Caki2 (cell line): ENCODE measurements around the gene NFATC1. TPM values are rescaled to one million over a fixed set of nuclear protein-coding genes. Genes with fewer than 3 reads are reported as not detected.

ENCODE experiments used
- DNase-seq: peaks from one replicate; pipeline ENCODE4 v3.0.0-alpha.2; 2015; ENCODE audit warnings: low read depth
- in situ Hi-C: cut with HindIII; loops from 2 replicates; pipeline ENCODE4 v1.10.0; 2016; ENCODE audit warnings: low sequenced_read_pairs, low pct_unique_long_range_greater_than_20kb, mixed read lengths
- total RNA-seq: library from RNA; depleted of rRNA; stranded (reverse); fragments of >200 nt; shearing (Covaris generic); gene quantifications from 2 replicates; pipeline ENCODE4 v1.2.3, GENCODE V29; 2014; ENCODE audit warnings: low replicate concordance

Gene NFATC1
- total RNA-seq, 1 experiment from 2014 or later: 8.3 TPM

DNA sequence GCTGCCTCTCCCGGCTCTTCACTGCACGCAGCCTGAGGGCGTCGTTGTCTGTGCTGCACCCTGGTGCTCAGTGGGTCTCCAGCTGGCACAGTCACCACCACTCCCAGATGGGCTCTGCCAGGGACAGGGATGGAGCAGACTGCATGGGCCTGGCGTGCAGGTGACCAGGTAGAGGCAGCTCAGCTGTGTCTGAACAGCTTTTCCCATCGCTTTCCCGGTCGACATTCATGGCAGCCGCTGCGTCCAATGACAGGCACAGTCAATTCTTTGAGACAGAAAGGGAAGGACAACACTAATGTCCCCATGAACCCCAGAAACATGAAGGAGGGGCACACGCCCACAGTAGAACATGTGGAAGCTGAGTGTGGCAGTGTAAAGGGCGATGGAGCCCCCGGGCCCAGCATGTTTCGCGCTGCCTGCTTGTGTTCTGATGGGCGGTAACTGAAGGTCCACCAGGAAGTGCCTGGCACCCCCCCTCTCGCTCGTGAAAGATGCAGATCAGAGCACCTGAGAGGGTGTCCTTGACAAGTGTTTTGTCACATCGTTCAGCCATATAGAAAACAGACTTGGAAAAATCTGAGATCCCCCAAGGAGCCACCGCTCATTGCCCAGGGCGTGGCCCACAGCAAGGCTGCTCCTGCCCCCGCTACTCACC, 122.4 kb downstream of the NFATC1 start:
- DNase-seq: no peak
- in situ Hi-C loops: no loop called here

DNA sequence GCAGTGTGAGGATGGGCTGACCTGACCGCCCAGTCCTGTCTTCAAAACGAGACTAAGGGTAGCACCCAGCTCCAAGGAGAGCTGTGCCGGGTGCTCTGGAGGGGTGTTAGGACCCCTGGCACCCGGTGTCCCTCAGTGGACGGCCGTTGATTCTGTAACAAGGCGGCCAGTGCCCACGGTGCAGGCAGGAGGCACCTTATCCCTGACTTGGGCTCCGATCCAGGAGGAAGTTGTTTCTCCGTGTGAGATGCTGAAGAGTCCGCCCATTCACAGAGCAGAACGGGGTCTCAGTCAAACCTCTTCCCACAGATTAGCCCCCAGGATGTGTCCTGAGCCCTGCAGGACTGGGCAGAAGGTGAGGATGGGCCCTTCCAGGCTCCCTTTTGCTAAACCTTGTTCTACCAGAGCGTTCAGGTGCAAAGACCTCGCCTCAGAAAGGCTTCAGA, 123.0 kb downstream of the NFATC1 start:
- in situ Hi-C loops: no loop called here

DNA sequence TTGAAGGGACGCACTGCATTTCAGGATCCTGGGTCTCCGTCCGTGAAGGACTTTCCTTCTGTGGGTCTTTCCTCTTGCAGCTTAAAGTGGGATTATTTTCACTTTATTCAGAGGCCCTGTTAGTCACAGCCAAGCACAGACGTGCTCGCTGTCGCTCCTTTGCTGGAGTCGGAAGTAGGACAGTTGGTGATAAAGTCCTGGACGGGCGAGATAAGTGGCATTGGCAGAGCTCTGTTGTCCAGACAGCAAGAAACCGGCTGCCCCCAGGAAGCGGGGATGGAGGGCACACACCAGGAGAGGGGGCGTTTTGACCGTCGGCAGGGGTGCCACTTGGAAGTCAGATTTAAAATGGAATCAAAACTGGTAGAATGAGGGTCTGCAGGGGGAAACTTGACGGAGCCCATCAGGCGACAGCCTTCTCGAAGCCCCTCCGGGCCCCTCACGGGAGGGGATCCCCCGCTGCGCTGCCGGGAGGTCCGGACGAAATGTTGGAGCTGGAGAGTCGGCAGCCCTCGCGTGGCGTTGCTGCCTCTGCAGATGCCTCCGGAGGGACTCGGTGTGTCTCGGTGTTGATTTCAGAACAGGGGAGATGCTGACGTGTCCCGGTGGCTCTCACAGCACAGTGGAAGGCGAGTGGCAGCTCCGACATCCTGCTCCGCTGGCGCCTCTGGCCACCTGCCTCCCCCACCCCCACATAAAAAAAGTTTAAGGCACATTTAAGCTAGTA, 124.2 kb downstream of the NFATC1 start:
- no peak for DNase-seq
- in situ Hi-C loops: no loop called here

More for the DNA sequence above, 123.0 kb downstream of the NFATC1 start:
- no peak for DNase-seq

DNA sequence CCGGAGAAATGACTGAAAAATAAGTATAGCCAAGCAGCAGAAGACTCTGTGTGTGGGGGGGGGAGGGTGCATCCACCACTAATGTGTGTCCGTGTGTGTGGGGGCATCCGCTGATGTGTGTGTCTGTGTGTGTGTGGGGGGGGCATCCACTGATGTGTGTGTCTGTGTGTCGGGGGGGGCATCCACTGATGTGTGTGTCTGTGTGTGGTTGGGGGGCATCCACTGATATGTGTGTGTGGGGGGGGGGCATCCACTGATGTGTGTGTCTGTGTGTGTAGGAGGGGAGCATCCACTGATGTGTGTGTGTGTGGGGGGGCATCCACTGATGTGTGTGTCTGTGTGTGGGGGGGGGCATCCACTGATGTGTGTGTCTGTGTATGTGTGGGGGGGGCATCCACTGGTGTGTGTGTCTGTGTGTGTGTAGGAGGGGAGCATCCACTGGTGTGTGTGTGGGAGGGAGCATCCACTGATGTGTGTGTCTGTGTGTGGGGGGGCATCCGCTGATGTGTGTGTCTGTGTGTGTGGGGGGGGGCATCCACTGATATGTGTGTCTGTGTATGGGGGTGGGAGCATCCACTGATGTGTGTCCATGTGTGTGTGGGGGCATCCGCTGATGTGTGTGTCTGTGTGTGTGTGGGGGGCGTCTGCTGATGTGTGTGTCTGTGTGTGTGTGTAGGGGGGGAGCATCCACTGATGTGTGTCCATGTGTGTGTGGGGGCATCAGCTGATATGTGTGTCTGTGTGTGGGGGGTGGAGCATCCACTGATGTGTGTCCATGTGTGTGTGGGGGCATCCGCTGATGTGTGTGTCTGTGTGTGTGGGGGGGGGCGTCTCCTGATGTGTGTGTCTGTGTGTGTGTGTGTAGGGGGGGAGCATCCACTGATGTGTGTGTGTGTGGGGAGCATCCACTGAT, 125.0 kb downstream of the NFATC1 start:
- in situ Hi-C loops: no loop called here
- no peak for DNase-seq

DNA sequence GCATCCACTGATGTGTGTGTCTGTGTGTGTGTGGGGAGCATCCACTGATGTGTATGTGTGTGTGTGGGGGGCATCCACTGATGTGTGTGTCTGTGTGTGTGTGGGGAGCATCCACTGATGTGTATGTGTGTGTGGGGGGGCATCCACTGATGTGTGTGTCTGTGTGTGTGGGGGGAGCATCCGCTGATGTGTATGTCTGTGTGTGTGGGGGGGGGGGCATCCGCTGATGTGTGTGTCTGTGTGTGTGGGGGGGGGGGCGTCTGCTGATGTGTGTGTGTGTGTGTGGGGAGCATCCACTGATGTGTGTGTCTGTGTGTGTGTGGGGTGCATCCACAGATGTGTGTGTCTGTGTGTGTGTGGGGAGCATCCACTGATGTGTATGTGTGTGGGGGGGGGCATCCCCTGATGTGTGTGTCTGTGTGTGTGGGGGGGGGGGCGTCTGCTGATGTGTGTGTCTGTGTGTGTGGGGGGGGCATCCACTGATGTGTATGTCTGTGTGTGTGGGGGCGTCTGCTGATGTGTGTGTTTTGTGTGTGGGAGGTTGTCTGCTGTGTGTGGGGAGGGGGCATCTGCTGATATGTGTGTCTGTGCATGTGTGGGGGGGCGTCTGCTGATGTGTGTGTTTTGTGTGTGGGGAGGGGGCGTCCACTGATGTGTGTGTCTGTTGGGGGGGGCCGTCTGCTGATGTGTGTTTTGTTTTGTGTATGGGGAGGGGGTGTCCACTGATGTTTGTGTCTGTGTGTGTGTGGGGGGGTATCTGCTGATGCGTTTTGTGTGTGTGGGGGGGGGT, 125.9 kb downstream of the NFATC1 start:
- DNase-seq: no peak

DNA sequence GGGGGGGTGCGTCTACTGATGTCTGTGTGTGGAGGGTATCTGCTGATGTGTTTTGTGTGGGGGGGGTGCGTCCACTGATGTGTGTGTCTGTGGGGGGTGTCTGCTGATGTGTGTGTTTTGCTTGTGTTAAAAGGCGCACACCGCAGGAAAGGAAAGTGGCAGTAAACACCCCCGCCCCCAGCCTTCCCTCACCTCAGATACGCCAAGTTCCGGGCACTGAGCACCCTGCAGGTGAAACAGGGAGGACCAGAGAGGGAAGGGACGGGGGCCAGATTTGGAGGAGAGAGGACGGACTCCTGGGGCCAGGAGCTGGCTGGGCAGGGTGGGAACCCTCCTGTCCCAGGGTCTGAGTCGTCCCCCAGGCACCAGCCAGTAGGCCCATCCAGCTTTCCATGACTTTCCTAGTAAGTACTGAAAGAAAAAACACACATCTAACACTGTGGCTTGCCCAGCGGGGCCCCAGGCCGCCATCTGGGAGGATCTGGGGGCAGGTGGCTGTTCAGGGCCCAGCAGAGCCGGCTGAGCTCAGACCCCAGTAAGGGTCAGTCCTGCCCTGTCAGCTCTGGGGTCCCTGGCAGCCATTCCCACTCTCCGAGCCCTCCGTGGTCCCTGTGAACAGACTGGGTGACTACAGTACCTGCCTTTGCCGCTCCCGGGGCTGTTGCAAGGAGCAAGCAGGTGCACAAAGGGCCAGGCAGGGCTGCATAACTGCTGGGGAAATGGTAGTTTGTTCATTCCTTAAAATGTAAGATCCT, 126.9 kb downstream of the NFATC1 start:
- DNase-seq: no peak
- in situ Hi-C loops: no loop called here

More for the DNA sequence above, 125.9 kb downstream of the NFATC1 start:
- in situ Hi-C loops: no loop called here

DNA sequence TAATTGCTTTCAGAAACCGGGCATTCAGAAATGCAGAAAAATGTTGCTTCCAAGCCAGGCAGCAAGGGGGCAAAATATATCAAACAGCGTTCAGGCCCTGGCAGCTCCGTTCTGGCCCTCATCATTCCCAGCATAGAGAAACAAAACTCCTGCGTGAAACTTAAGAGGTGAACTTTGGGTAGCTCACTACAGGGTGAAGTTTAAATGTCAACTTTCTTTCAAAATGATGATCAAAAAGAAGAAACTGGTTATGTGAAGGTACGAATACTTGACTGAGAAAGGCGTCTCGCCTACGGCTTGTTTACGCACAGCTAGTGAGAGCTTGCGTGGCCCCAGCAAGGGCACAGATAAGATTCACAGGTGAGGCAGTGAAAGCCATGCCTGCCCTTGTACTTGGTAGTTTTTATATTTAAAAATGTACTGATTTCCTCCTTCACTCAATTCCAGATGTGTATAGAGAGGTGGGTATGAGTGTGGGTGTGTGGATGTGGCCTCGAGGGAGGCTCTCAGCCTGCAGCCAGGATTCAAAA, 127.5 kb downstream of the NFATC1 start:
- in situ Hi-C loops: no loop called here
- DNase-seq: no peak

DNA sequence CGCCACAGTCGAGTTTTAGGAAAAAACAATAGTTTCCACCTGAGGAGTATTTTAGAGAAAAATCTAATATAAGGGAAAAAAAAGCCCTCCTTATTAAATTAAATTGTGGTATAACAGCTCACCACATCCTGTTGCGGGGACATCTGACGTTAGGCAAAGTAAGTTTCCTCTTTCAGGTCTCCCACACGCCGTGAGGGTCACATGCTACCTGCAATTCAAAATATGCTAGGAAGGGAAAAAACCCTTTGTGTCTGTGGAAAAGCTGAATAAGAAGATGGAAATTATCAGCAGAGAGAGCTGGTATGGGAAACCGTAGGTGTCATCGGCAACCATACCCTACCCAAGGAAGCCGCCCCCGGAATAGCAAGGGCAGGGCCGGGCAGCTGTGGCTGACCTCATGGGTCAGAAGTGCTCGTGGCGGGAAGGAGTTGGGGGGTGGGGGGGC, 128.0 kb downstream of the NFATC1 start:
- DNase-seq: no peak
- in situ Hi-C loops: no loop called here

DNA sequence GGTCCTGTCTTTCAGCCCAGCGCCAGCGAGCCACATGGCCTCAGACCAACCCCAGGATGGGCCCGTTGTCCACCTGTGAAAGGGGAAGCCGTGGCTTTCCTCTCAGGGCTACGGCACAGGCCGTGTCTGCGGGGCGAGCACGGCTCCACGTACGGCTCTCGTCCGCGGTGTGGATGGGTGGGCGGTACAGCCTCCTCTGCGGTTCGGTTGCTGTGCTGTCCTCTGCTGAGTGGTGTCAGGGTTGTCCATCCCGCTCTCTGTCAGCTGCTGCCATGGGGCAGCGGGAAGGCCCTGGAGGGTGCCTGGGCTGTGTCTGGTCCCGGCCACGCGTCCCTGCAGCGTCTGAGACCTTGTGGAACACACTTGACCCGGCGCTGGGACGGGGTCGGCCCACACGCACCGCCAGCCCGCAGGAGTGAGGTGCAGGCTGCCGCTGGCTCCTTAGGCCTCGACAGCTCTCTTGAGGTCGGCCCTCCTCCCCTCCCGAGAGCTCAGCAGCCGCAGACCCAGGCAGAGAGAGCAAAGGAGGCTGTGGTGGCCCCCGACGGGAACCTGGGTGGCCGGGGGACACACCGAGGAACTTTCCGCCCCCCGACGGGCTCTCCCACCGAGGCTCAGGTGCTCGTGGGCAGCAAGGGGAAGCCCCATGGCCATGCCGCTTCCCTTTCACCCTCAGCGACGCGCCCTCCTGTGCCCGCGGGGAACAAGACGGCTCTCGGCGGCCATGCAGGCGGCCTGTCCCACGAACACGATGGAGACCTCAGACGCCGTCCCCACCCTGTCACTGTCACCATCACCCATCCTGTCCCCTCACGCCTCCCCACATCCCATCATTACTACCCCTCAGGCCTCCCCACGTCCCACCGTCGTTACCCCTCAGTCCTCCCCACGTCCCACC, 128.7 kb downstream of the NFATC1 start:
- in situ Hi-C loops: no loop called here
- no peak for DNase-seq

DNA sequence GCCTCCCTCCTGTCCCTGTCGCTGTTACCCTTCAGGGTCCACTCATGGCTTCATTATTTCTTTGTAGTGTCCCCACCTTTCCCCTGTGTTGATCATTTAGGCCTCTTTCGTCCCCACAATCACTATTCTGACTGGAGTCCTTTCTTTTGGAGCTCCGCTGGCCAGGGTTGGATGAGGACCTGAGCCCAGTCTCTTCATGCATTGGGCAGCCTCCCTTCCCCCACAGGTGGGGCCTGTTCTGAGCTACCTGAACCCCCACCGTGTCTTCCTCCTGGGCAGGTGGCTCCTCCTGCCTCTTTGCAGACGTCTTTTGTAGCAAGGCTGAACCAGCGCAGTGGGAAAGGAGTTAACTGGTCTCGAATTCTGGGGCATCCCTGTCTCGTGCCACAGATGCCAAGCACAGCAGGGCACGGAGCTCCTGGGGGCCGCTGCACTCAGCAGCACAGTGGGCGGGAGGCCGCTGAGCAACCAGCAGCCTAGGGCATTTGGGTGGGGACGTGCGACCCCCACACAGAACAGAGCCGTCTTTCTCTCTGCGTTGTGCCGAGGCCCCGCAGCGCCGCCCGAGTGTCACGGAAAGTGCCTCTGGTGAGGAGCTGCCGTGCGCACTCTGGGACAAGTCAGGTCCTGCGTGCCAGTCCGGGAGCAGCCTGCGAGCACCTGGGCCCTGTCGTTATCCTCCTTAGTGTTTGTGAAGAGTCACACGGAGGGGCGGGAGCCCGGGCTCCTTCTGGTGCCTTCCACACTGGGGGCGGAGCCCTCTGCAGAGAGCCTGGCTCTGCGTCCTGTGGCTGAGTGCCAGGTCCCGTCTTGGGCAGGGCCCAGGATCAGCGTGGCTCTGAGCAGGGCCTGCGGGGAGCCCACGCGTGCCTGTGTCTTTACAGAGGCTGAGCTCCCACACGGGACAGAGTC, 130.1 kb downstream of the NFATC1 start:
- in situ Hi-C loops: no loop called here
- no peak for DNase-seq

DNA sequence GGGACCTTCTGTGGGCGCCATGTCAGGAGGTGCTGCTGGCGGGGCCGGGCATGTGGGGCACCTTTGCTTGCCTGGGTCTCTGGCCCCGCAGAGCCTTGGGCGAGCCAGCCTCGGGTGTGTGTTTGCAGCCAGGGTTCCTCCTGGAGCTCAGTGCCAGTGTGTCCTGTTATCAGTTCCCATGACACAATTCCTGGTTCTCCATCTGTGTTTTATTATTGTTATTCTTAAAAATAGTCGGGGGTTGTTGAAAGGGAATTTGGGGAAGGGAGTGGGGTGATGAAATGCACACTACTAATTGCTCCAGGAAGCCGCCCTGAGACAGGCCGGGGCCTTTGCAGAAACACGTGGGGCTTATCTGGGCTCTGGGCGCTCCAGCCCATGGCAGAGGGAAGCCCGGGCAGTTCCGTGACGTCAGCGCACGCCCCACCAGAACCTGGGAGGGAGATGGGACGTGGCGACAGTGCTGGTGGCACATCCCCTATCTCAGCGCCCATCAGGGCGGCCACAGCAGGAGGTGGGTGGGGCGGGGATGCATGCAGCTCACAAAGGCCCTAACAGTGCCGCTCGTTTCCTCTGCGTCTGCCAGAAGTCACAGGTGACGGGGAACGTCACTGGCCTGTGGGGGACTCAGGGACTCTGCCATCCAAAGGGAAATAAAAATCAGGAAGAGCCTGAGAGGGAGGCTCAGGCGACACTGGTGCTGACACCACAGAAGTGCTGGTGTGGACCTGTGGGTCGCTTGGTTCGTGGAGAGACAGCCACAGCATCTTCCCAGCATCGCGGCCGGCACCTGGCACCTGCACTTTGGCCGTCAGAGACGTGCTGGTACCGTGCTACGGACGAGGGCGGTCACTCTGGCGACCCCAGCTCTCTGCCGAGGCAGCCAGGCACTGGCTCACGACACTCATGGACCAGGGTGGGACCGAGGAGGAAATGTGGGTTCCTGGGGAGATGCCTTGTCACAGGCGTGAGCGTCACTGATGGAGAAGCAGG, 131.0 kb downstream of the NFATC1 start:
- in situ Hi-C loops: no loop called here
- DNase-seq: no peak

DNA sequence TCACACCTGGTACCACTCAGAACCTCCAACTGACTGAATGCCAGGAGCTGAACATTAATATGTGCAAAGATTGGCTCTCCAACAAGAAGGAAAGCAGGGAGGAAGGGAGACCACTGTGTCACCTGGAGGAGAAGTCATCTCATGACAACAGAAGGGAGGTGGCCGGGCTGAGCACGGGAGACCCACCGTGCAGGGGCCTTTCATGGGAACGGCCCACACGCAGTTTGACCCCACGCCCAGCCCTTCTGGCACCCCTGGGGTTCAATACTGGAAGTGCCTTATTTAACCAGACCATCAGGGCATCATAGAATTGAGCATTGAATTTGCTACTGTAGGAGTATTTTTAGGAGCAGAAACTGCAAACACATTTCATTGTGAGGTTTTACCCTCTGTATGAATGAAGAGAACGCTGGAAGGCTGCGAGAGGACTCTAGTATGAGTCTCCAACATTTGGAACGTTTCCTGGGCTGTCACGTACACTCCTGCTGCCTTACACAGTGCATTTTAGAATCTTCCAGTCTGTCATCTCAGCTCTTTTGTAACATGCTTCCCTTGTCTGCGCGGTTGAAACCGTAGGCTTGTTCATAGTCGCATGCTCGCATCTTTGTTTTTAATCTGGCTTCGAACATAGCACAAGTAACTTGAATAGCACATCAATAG, 132.1 kb downstream of the NFATC1 start:
- no peak for DNase-seq
- in situ Hi-C loops: no loop called here

DNA sequence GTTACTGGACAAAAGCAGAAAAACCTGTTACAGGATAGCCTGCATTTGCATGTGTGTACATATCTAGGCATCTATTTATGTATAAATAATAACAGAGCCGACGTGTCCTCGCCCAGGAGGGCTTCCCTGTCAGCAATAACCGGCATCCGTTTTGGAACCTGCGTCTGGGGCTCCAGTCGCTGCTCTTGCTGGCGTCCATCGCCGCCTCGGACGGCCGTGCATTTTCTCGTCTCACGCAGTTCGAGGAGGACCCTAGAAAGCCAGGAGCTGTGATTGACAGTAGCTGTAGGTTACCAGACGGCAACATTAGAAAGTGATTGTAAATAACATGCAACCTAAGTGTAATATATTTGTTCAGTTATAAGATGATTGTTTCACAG, 132.6 kb downstream of the NFATC1 start:
- in situ Hi-C loops: no loop called here
- no peak for DNase-seq

DNA sequence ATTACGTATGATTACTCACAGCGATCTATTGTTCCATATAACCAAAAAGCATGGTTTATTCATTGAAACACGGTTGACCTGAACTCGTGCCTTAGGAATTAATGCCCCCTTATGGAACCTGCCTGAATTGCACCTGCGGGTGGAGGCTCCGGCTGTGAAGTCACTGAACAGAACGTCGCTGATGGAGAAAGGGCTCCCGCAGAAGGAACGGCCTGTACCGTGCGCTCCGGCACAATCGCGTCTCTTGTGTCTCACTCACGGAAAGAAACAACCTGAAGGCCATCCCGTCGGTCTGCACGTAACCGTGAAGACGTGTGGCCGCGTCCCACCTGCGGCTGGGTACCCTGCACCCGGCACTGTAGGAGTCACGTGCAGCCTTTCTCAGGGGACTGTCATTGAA, 133.1 kb downstream of the NFATC1 start:
- in situ Hi-C loops: no loop called here
- DNase-seq: peak; percentile 32
